Activated CD4-positive, alpha-beta T cell treated with anti-CD3 and anti-CD28 coated beads, Interleukin-2, amount 50 U/mL, for 48 hours (primary cell): ENCODE data around the gene SEMA3F.

ENCODE experiments used
- DNase-seq, 2 experiments: peaks; one replicate each; pipeline ENCODE4 v3.0.0-alpha.2; 2020

Gene SEMA3F

DNA sequence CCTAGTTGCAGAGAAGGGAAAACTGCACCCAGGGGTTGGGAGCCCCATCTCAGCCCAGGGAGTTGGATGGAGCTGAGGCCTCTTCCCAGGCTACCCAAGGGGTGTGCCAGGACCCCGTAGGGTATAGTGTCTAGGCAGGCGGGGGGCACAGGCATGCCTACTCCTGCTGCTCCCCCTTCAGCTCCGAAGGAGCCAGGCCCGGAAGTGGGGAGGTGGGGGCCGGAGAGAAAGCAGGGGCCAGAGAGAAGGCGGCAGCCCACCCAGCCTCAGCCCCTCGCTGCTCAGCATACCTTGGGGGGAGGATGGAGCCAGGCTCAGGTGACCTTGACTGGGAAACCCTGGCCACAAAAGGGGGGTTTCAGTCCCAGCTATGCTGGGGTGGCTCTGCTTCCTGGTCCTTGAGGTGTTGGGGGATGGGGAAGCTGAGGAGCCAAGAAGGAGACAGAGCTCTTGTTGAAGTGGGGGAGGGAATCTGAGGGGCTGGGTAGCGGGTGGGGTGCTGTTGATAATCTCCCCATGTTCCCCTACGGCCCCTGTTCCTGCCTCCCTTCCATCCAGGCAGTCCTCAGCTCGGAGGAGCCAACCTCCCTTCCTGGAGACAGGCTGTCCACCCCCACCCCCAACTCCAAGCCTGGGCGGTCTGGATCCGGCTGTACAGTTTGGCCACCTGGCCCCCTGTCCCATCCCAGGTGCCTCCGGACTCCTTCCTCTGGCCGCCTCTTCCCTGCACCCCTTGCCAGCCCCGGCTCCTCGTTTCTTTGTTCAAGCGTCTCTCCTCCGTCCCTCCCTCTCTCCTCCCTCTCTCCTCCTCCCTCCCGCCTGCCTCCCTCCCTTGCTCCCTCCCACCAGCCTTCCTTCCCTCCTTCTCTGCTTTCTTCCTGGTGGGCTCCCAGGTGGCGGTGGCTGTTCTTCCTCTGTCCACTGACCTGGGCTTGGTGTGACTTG is 1.7 kb downstream of the SEMA3F start:
- DNase-seq, result no peak

DNA sequence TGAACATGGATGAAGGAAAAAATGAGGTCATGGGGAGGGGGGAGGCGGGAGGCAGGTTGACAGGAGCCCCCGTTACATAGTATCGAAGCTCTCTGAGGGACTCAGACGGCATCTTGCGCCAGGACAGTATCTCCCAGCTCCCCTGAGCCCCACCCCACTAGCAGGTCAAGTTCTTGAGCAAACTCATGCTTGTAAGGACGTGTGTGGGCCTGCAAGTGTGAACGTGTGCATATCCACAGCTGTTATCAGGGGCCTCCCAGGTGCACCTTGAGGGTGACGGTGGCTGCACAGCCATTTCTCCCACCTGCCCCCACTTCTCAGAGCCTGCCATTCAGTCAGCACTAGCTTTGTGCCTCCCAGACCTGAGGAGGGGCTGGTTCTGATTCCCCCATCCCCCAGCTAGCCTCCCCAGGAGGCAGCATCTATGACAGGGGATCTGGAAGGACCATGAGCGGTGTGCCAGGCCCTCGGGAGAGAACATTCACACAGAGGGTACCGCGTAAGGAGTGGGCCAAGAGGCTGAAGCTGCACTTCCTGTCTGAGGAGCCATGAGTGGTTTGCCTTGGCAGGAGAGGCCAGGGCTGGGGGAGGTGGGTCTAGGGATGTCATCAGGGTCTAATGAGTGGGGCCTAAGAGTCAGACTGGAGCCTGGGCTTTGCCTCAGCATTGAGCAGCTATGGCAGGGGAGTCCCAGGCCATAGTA is 2.9 kb downstream of the SEMA3F start:
- no peak for DNase-seq

DNA sequence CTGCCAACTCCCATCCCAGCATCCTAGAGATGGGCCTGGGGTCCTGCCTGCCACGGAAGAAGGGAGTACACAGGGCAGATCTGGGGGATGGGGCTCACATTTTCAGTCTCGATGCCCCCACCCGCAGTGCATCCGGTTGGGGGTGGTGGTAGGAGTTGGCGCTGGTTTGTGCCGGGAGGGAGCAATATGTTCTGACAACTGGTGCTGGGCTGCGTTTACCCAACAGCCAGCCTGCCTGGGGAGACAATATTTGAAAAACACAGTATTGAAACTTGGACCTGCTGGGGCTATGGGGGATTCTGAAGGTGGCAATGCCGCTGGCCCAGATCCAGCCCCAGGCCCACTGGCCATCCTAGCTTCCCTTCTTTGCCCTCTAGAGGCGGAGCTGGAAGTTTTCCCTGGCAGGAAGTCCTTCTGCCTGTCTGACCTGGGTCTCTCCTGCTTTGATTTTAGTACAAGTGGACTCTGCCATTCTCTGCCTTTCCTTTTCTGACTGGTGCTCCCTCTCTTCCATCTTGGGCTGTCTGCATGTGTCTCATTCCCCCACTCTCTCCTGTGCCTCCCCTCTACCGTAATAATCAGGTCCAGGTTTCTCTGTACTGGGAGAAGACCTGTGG is 3.5 kb downstream of the SEMA3F start:
- DNase-seq, result no peak

DNA sequence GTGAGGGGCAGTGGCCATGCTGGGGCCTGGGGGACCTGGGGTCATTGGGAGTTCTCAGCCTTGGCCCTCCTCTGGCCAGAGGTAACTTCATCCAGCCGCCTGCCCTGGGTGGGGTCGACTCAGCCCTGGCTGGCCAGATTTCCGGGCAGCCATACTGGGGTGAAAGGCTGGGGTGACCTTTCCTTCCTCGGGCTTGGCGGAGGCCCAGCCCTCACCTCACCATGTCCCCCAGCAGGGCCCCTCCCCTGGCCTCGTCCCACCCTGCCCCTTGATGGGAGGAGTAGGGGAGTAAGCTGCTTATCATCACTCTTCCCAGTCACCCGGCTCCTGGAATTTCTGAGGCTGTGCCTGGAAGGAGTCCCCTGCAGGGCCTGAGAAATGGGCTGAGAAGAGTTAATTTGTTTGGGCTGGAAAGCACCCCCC is 5.4 kb downstream of the SEMA3F start:
- DNase-seq, result no peak

DNA sequence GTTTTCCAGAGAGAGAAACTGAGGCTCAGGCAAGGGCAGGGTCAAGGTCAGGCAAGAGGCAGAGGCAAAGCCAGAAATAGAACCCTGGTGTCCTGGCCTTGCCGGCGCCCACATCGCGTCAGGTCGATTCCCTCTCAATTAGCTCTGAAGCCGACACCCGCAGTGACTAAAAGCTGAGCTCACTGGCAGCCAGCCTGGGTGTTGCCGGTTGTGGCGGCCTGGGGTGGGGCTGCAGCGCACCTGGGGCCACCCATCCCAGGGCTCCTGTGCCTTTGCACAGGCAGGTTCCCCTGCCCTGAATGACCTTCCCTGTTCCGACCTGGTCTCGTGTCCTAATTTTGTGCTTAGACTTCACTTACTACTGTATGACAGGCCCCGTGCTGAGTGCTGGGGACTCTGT is 6.2 kb downstream of the SEMA3F start:
- DNase-seq, result no peak

DNA sequence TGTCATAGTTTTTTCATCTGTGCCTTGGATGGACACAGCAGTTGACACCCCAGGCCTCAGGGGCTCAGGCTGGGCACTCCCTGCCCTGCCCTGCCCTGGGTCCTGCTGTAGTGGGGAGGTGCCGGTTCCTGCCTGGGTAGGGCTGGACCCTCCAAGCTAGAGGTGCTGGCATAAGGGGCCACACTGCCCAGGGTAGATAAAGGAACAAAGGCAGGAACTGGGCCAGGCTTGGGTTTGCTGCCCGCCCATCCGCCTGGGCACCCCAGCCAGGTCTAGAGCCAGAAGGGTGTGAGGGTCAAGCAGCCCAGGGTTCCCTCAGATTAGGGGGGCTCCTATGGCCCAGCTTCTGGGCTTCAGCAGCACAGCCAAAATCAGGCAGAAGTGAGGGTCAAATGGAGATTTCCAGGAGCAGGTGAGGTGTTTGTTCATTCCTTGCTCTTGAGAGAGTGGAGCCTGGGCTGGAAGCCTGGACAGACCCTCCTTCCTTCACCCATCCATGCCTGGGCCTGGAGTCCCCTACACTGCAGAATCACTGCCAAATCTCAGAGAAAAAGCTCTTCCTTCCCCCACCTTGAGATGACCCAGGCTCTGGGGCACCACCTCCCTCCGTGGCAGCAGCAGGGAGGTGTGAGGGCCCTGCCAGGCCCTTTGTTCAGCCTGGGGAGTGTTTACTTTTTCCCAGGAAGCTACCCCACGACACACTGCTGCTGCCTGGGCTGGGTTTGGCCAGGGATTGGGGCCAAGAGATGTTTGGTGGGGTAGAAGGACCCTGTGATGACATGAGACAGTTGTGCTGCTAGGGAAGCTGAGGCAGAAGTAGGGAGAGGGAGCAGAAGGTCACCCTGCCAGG is 7.1 kb downstream of the SEMA3F start:
- no peak for DNase-seq

DNA sequence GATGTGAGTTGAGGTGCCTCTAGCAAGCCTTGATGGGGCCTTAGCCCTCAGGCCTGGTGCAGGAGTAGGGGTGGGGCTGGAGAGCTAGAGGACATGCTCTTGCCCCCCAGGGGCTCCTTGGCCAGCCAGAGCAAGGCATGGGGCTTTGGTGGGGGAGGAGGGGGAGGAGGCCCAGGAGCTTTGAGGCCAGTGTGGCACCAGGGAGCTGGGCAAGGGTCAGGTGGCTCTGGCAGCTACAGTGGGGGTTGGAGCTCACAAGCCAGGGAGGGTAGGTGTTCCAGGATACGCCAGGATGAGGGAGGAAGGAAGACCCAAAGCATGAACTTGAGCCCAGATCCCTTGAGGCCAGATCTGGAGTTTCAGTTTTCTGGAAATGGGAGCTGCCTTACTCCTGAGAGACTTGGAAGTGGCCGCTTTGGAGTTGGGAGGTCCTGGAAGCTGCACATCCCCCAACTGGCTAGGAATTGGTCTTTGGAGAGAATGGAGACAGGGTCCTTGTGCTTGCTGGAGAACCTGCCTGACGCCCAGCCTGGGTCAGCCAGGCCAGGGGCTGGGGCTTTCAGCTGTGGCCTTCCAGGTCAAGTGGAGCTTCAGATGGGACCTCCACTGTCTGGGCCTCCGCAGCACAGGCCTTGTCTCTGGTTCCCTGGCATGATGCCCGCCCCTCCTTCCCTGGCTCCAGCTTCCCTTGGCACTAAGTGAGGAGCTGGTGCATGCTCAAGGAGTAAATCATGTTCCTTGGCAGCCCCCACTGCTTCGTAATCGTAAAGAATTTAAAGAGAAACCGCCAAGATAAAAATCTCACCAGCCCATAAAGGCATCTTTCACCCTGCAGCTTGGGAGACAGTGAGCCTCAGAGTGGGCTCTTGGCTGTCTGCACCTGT is 8.7 kb downstream of the SEMA3F start:
- DNase-seq, result no peak

DNA sequence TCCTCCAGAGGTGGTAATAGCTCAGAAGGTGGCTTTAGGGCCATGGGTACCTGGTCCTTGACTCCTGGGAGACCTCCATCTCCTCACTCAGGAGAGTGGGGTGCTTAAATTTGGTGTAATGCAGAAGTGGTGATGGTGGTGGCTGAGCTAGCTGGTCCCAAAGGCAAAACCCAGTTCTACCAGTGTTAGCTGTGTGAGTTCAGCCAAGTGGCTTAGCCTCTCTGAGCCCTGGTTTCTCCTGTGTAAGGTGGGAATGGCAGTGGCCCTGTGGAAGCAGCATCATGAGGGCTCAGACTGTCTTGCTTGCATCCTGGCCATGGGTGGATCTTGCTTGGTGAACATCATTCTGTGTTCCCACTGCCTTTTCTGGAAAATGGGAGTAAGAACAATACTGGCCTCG is 9.4 kb downstream of the SEMA3F start:
- DNase-seq, result no peak

DNA sequence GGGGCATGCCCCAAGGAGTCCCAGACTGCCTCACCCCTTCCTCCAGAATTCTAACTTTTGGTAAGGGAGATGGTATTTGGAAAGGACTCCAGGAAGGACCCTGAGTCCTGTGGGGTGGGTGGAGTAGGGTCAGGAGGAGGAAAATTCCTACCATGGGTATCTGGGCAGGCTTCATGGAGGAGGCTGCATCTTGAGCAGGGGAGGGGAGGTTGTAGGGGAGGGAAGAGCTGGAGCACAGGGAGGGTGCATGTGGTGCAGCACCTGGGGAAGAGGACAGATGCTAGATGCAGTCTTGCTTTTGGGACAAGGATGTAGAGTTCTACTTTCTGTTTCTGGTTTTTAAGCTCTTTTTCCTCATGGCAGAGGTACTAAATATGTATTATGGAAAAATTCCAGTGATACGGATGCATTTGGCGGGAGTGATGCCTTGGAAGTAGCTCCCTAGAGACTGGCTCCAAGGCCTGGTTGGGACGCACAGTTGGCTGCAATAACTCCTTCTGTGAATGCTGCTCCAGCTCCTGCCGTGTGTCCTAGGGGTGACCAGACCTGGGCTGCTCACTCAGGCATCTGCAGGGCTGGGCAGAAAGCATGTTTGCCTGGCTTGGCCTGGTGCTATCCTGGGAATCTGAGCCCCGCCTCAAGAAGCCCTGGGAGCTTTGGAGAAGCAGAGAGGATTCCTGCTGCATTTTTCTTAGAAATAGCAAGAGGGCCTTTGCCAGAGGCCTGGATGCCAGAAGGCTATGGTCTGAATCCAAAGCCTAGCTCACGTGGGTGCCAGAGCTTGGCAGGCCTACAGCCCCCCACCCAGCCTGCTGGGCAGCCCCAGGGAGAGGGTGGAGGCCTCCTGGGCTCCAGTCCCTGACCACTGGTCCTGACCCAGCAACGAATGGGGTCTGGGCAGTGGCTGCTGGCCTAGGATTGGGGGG is 10.1 kb downstream of the SEMA3F start:
- DNase-seq, result no peak

DNA sequence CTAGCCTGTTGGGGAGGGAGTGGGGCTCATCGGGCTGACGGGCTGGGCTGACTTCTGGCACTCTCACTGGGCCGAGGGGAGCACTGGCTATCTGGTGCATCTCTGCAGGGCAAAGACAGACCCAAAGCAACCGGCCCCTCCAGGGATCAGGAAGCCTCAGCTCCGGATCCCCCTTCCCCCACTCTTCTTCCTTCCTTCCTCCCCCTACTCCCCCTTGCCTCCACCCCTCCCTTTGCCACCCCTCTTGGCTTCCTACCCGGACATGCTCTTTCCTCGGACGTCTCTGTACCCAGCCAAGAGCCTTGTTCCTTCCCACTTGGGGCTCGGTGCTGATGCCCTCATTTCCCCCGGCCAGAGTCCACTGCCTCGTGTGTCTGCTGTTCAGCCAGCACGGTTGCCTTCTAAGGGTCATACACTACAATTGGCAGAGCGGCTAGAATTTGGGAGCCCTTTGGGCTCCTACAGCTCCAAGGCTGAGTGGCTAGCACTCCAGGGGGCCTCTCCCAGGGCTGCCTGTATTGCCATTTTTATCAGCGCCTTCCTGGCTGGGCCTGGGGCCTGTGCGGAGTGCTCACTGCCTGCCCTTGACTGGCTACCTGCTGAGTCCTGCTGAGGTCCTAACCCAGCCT is 10.9 kb downstream of the SEMA3F start:
- no peak for DNase-seq

DNA sequence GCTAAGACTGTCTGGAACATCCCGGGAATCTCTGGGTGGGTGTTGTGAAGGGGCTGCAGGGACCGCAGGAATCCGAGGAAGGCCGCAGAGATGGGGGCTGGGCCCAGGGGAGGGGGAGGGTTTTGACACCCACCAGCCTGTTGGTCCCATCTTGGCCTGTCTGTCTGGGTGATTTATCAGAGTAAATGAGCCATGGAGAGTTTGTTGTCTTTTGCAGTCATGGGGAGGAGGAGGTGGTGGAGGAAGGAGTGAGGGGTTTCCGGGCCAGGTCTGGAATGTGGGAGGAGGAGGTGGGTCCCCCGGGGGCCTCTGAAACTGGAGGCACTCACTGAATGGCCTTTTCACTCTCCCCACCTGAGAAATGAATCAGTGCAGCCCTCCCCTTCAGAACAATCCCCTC is 11.5 kb downstream of the SEMA3F start:
- DNase-seq, result no peak

DNA sequence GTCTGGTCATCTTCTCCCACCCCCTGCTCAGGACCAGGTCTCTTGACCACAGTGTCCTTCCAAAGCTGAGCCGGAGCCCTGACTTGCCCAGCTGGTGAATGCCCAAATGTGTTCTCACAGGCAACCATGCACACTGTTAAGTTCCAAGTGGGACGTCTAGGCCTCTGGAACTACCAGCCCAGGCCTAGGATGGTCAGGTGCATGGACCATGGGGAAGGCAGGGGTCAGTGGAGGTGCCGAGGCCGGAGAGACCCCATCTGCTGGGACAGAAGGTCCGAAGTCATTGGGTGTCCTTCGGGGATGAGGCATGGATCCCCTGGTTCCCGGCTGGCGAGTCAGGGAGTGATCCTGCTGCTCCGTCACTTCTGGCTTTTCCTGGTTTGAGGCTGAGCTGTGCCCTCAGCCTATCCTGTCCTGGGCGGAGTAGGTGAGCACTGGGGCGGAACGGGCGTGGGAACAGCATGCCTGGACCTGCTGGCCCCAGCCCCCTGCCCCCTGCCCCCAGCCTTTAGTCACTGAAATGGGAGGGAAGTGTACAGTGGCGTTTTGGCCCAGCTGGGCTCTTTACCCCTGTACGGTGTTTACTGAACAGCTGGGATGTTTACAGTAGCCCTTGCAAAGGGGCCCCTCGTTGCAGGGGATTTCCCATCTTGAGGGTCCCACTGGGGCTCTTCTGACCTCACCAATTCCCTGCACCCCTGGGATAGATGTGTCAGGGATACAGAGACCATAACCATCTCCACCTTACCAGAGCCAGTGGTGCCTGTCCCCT is 12.1 kb downstream of the SEMA3F start:
- no peak for DNase-seq

DNA sequence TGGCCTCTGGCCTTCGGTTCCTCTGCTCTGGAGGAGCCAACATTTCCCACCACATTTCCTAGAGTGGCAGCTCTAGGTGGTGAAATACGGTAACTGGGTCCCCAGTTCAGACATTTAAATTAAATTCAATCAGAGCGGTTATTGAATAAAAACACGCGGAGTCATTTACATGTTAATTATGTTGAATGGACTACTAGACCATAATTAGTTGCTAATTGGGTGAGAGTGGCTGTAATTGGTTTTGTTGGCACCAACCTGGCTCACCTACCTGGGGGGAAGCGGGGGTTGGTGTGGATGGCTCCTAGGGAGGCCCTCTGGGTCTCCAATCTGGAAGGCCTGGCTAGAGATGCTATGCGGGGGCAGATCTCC is 12.7 kb downstream of the SEMA3F start:
- no peak for DNase-seq

DNA sequence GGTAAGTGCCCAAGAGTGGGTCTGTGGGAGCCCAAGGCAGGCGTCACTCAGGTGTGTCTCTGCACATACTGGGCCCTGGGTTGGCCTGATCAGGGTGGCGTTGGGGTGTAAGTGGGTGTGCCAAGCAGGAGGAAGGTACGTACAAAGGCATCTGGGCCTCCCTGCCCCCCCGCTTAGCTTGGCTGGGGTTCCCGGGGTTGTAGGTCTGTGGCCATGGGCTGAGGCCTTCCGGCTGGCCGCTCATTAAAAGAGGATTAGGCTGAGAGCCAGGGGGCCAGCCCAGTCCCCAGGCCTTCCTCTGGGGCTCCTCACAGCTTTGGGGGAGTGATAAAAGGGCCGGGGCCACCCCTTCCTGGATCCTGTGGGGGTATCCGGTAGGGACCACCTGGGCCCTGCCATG is 13.3 kb downstream of the SEMA3F start:
- no peak for DNase-seq

DNA sequence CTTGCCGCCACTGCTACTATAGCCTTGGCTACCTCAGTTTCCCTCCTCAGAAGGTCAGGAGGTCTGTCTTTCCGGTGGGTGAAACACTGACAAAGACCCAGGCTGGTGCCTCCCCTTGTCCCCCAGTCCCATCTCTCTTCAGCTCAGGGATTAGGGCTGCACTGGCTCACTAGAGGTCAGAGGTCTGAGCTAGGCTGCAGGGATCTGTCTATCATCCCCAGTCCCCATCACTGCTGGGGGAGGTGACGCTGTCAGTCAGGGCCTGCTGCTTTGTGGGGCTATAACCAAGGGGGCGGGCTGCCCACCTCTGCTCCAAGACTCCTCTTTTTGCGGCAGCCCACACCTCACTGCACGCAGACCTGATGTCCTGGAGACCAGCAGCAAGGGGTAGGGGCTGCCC is 13.7 kb downstream of the SEMA3F start:
- no peak for DNase-seq

DNA sequence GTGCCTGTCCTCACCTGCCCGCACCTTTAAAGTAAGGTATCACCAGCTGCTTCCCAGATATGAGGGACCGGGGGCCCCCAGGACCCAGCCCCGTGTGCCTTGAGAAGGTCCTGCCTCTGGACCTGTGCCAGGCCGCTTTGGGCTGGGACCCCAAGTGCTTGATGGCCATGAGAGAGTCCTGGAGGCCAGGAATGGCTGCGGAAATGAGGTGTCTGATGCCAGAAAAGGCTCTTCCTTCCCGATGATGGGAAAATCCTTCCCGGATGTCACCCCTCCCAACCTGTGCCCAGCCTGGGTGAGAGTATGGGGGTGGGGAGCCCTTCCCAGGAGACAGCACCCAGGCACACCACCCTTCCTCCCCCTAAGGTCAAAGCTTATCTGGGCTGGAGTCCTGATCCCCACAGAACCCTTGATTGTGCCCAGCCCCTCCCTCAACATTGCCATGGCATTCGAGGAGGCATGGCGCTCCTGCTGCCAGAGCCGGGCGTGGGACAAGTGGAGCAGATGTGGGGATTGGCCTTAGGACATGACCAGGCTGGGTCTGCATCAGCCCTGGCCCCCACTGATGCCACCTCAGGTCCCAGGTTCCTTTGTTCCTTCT is 14.2 kb downstream of the SEMA3F start:
- no peak for DNase-seq

DNA sequence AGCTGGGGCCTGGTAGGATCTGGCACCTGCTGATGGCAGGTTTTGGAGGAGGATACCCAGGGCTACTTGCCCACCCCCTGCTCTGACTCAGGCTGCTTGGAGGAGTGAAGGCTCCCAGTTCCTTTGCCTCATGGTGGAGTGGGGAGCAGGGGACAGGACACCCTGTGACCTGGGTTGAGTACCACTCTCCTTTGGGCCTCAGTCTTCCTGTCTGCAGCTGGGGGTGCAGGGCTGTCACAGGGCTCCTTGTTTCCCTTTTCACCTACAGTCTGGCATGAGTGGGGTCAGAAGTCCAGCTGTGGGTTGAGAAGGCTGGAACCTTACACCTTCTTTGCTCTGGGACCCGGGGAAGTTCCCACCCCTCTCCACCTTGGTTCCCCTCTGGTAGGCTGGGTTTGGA is 14.7 kb downstream of the SEMA3F start:
- no peak for DNase-seq

DNA sequence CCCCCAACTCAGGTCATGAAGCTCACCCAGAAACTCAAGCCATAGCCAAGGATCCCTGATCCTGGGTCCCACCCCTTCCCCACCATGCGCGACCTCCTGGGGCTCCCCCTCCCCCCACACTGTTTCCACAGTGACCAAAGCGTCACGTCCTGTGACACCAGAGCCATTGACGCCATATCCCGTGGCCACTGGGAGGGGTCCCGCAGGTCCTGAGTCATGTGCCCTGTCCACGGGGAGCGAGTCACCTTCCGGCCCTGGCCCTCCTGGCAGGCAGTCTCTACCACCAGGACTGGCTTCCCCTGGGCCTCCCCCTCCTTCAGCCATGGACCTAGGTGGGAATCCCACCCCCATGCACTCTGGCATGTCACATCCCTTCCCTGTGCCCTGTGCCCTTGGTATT is 15.6 kb downstream of the SEMA3F start:
- no peak for DNase-seq
